Left colon (tissue), 2 donors: Measurements from ENCODE around the gene RSKR. TPM values are rescaled to one million over a fixed set of nuclear protein-coding genes. Genes with fewer than 3 reads are reported as not detected.
"Not testable (repeated sequence)": the region's sequence is repeated elsewhere in the genome, so short reads cannot be mapped to it uniquely, and the experiment has no call there.

Experiments
- ATAC-seq: fragments of 200-7000 bp; cut with Tn5 transposase; one replicate; pipeline ENCODE4 v1.9.1; 2020; ENCODE audit warnings: mild to moderate bottlenecking, moderate library complexity
- DNase-seq, 2 donors: peaks; one replicate each; pipeline ENCODE4 v3.0.0-alpha.2; 2020
- intact Hi-C, 2 donors: fragments of 100-400 bp; cut with DNase I in 1 of 2; cut with micrococcal nuclease in 1 of 2; formaldehyde crosslinking; loops; one replicate each; pipeline versions ENCODE4 v1.11.2 to v1.14.0; 2022; cut with DNase I, micrococcal nuclease
- total RNA-seq, 2 donors: library from RNA; stranded (reverse); fragmentation: NEBNext Ultra II Directional; extraction: Animal tissue kit (Norgen Biotek cat#: 25700); gene quantifications; one replicate each; pipeline ENCODE4 v1.2.1, GENCODE V29; 2021
- donor health status: DM: no; HTN: no; CAD: no.
- donor health status: DM: yes; HTN: yes; CAD: no.

RSKR gene
- total RNA-seq, 2 donors from 2014 or later: 10.2 to 13.5 TPM

GRCh38 chr17:28634206-28634865 lies 20.4 kb upstream of the RSKR start:
- intact Hi-C loops: no loop called here
- no peak for ATAC-seq
- no peak for DNase-seq

- intact Hi-C loops: no loop called here
- DNase-seq (no peak), ATAC-seq (no peak)
These were observed 12.8 kb upstream of the RSKR start for GRCh38 chr17:28626818-28627217.

- ATAC-seq (no peak), DNase-seq (no peak)
- intact Hi-C loops: no loop called here
These were observed 10.2 kb upstream of the RSKR start for GRCh38 chr17:28624148-28624547.

- ATAC-seq (no peak), DNase-seq (no peak)
- intact Hi-C loops: no loop called here
These were observed 9.7 kb upstream of the RSKR start for GRCh38 chr17:28623696-28624095.

DNA sequence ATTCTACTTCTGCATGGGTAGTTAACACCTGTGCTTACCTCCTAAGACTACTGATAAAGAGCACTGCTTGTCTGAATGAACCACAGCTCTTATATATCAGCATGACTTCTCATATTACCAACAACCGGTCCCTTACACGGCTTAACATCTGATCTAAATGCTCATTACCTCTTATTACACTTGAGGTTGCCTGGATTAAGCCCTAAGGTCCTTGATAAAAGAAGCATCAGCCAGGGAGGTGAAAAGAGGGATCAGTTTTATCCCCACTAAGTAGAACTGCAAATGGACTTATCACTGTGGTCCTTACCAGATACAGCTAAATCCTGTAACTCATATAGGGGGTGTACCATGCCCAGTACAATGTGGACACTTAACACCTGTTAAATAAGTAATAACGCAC lies 8.2 kb upstream of the RSKR start:
- intact Hi-C loops: no loop called here
- ATAC-seq: no peak
- no peak for DNase-seq

GRCh38 chr17:28620010-28620409 lies 6.0 kb upstream of the RSKR start:
- DNase-seq (no peak), ATAC-seq (no peak)
- intact Hi-C loops: no loop called here

GRCh38 chr17:28618464-28618863 lies 4.5 kb upstream of the RSKR start:
- intact Hi-C loops: no loop called here
- DNase-seq (no peak), ATAC-seq (no peak)

DNA sequence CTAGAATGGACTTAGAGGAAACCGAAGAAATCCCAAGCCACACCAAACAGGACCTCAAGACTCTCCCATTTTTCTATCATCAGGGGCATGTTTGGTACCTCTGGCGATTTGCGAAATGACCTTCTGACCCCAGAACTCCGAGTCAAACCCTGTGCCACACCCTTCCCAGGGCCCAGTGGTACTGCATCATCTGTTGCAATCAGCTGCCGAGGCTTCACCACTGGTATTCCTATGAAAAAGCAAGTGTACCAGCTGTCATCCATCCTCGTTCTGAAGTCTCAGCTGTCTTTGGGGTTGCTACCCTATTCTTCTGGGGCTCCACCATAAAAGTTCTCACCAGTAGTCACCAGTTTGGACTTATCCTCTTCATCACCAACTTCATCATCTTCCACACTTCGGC lies 2.3 kb upstream of the RSKR start:
- intact Hi-C loops: no loop called here
- ATAC-seq (no peak), DNase-seq (no peak)

DNA sequence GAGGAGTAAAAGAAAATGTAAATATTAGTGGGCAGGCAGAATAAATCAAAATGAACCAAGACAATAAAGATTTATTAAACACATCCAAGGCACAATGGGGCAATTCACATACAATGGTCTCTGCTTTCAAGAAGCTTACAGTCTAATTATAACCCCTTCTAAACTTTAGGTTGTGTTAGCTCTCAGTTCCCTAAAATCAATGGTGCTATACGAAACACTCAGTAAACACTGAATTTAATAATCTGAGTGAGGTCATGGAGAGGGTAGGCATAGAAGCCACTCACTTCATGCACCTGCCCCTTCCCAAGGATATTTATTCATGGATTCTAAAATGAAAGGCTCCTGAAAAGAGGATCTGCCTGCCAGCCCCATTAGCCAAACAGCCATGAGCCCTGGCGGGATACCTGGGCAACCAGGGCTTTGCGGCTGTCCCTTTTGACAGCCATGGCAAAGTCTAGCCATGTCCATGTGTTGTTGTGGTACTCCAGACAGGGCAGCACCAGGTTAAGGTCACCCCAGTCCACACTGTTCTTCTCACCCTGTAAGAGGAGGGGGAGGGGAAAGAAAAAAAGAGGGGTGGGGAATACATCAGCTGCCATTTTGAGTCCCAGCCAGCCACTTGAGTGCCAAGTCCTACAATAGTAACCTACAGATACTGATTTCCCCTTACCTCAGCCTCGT lies 1.4 kb upstream of the RSKR start:
- intact Hi-C loops: no loop called here
- ATAC-seq: no peak
- no peak for DNase-seq

DNA sequence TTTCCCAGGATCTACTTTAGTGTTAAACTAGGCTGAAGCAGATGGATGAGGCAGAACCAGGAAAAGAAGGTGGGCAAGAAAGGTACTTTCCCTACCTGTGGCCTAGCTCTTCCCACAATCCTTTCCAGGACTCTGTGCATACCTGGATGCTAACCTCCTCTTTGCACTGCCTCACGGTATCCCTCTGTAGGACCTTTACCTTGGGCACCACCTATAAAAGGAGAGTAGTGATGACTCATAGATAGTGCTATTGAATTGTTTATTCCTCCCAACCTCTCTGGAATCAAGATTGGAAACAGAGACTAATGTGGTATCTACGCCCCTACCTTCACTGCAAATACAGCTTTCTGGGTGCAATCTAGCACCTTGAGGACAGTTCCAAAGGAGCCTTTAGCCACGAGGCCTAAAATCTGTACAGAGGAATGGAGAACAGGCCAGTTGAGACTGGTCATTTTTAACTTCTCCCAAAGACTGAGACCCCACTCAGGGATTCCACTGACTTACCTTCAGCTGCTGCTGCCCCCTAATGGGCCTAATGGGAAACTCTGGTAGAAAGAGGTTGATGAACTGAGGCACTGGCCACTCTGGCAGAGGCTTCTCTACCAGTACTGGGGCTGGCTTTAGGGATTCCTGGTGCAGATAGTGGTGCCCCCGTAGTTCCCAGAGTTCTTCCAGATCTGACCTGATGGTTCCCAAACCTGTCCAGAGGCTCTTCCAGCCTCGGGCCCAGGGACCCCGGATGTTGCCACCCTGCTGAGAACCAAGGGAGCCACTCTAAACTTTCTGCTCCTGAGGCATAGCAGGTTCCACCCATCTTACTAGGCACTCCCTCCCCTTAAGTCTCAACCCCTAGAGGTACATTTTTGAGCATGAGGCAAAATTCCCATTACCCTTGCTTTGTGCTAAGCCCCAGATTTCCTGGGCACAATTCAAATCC lies 781 bp downstream of the RSKR start:
- ATAC-seq (peak; percentile 61), DNase-seq (peak in 1 of 2 donors; percentile 38)
- intact Hi-C loops: loop anchor here (5.0 kb wide), 2 partner anchors 116 to 121 kb away; no protein-coding TSS in a partner anchor

DNA sequence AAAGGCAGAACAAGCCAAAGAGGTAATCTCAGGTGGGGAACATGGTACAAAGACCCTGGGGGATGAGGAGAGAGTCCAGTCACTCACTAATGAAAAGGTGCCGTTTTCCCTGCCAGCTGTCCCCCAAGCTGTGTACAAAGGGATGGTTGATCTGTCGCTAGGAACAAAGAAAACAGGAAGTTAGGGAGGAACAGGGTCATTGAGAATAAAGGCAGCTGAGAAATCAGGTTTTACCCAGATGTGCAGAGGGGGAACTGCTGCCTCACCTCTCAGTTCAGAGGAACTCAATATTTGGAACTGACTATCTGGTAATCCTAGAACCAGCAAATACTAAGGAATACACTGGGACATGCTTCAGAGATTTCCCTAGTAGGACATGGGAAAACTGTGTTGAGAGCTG lies 1.5 kb downstream of the RSKR start:
- ATAC-seq (no peak), DNase-seq (no peak)
- intact Hi-C loops: loop anchor here (5.0 kb wide), 2 partner anchors 115 to 120 kb away; no protein-coding TSS in a partner anchor

DNA sequence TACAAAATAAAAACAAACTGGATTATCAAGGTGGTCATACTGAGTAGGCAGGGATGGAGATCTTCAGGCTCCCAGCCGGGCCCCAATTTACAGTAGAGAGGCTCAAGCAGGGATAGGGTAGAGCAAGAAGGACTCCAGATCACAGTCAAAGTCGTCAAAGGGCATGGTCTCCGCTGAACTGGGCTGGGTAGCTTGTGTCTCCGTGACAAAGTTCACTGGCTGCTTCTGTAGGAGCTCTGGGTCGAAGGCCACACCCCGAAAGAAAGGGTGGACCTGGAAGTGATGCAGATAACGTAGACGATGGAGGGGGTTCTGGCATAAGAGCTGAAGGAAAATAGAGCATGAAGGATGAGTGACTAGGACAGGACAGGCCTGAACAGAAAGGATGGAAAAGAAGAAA lies 3.6 kb downstream of the RSKR start:
- ATAC-seq (peak; percentile 77), DNase-seq (peak in 1 of 2 donors; percentile 20)
- intact Hi-C loops: loop anchor here (5.0 kb wide), 2 partner anchors 113 to 118 kb away; no protein-coding TSS in a partner anchor

DNA sequence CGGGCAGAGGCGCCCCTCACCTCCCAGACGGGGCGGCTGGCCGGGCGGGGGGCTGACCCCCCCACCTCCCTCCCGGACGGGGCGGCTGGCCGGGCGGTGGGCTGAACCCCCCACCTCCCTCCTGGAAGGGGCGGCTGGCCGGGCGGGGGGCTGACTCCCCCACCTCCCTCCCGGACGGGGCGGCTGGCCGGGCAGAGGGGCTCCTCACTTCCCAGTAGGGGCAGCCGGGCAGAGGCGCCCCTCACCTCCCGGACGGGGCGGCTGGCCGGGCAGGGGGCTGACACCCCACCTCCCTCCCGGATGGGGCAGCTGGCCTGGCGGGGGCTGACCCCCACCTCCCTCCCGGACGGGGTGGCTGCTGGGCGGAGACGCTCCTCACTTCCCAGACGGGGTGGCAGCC lies 10.0 kb downstream of the RSKR start:
- intact Hi-C loops, ATAC-seq, DNase-seq: not testable (repeated sequence)

DNA sequence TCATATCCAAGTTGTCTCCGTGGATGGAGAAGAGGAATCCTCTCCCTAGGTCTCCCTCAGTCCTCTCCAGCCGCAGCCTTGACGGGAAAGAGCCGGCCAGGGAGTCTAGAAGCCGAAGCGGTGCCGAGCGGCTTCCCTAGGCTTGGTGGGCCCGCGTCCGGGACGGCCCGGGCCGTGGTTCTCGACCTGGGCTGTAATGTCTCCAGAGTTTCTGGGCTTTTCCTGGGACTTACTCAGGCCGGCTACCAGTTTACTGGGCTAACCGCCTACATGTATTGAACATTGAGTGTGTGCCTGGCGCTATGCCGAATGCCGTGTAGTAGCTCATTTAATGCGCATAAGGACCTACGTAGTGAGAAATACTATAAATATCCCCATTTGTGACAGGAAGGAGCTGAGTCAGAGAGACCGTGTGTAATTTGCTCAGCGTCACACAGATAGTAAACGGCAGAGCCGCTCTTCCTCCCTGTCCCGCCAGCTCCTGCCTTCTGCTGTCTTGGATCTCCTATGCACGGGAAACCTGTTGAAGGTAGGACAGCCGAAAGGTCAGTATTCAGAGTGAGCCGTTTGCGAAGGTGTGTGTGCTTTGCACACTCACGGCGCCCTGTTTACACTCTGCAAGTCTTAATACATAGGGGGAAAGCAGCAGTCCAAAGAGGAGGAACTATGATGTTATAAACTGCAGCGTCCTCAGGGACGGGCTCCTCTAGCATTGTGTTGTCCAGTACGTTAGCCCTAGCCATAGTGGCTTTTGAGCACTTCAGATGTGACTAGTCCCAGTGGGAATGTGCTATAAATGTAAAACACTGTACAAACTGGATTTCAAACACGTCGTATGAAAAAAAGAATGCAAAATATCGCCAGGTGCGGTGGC lies 14.4 kb downstream of the RSKR start:
- ATAC-seq (peak; percentile 71), DNase-seq (peak; percentile 70 to 78)
- intact Hi-C loops: no loop called here

DNA sequence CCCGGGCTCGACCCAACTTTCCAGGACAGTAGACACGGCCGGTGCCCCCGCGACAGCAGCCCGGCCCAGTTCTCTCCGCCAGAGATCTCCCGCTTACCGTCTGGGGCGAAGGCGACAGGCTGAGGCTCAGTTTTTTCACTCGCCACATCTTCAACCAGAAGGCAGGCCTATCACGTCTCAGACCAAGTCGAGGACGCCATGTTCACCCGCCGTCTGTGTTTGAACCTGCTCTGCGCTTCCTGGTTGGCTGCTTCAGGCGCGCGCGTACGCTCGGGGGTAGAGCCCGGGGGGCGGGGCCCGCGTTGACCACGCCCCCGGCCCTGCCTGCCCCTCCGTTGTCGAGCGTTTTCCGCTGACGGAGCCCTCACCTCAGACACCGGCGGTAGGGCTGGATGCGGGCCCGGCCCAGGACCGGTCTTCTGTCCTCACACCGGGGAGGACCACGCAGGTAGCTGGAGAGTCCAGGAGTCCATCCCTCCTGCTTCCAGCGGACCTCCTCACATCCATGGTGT lies 15.1 kb downstream of the RSKR start, which contains the start of gene SPAG5:
SPAG5 (minus strand) TSS at position 227 of the 512 bp plus-strand sequence; CDS start at position 148, 79 bp downstream.
- peak; percentile 93 for ATAC-seq
- DNase-seq: peak; percentile 92 to 94
- intact Hi-C loops: no loop called here

GRCh38 chr17:28598389-28598788 lies 15.6 kb downstream of the RSKR start:
- ATAC-seq: no peak
- no peak for DNase-seq
- intact Hi-C loops: no loop called here

DNA sequence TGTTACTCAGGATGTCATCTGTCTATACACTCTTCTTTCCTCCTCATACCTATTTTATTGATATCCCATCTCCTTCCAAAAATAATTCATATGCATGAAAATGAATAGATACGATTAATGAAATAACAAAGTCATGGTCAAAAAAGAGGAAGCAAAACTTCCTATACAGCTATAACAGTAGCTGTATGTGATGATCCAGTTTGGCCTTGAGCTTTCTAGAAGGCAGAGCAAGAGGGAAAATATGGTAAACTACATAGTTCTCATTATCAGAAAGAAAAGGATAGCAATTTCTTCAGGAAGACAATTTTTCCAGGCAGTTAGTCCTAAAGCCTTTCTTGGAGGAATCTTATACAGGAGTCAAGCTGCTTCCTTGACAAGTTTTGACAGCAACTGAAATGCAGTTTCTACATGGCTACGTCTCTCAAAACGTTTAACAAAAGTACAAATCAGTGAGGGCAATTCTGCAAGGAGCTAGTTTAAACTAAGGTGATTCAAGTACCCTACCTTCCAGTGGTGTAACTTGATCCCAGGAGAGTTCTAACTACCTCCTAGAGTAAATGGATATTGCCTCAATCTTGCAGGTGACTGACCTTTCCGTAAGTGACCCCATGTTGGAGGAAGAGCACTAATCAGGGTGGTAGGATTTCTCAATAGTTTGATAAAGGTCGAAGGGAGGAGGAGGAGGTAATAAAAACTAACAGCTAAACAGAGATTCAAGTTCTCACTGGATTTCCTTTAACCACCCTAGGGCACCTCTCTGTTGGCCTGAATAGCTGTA lies 16.2 kb downstream of the RSKR start:
- no peak for DNase-seq
- intact Hi-C loops: no loop called here
- ATAC-seq: peak; percentile 9
